IPS-18c (cell line): ENCODE results near the gene RNF19B.
"Not testable (repeated sequence)": the region's sequence is repeated elsewhere in the genome, so short reads cannot be mapped to it uniquely, and the experiment has no call there.

ENCODE experiments used
- H3K4me3 ChIP-seq: 2 replicates; pipeline ENCODE4 v1.7.0; 2013; ENCODE audit warnings: low read depth, mild to moderate bottlenecking, low read length, moderate library complexity; ENCODE audit not compliant: insufficient read depth
- H3K9me3 ChIP-seq: one replicate; pipeline ENCODE4 v1.6.1; 2013; ENCODE audit warnings: mild to moderate bottlenecking, low read length, moderate library complexity; ENCODE audit not compliant: control insufficient read depth, insufficient read depth

Gene RNF19B

GRCh38 chr1:32998064-32998463 is 33.5 kb upstream of the RNF19B start:
- H3K9me3 ChIP-seq: peaks cover 2% of the 10 kb centered on the region
- H3K4me3 ChIP-seq: no peak overlapping the region

GRCh38 chr1:32997381-32997891 is 32.8 kb upstream of the RNF19B start:
- peaks cover 2% of the 10 kb centered on the region for H3K9me3 ChIP-seq
- no peak overlapping the region for H3K4me3 ChIP-seq

GRCh38 chr1:32993324-32993636 is 28.7 kb upstream of the RNF19B start:
- not testable (repeated sequence) for H3K4me3 ChIP-seq

GRCh38 chr1:32992489-32993323 is 28.1 kb upstream of the RNF19B start:
- H3K9me3 ChIP-seq: peaks cover 4% of the 10 kb centered on the region
- H3K4me3 ChIP-seq: no peak overlapping the region

More at GRCh38 chr1:32993324-32993636, 28.7 kb upstream of the RNF19B start:
- H3K9me3 ChIP-seq: not testable (repeated sequence)

- H3K9me3 ChIP-seq: peaks cover 4% of the 10 kb centered on the region
- H3K4me3 ChIP-seq: no peak overlapping the region
These were observed 27.3 kb upstream of the RNF19B start for GRCh38 chr1:32991819-32992488.

- Histone ChIP-seq H3K9me3 (peaks cover 2% of the 10 kb centered on the region), H3K4me3 (no peak overlapping the region)
These were observed 26.8 kb upstream of the RNF19B start for GRCh38 chr1:32991386-32991785.

- Histone ChIP-seq H3K9me3 (peaks cover 2% of the 10 kb centered on the region), H3K4me3 (no peak overlapping the region)
These were observed 26.3 kb upstream of the RNF19B start for GRCh38 chr1:32990887-32991286.

GRCh38 chr1:32989160-32990050 is 24.8 kb upstream of the RNF19B start:
- peaks cover 2% of the 10 kb centered on the region for H3K9me3 ChIP-seq
- H3K4me3 ChIP-seq: no peak overlapping the region

- Histone ChIP-seq H3K9me3 (peaks cover 2% of the 10 kb centered on the region), H3K4me3 (no peak overlapping the region)
These were observed 24.1 kb upstream of the RNF19B start for GRCh38 chr1:32988665-32989064.

GRCh38 chr1:32985226-32985625 is 20.6 kb upstream of the RNF19B start:
- Histone ChIP-seq H3K4me3 (no peak overlapping the region), H3K9me3 (peaks cover 2% of the 10 kb centered on the region)

- no peak overlapping the region for H3K4me3 ChIP-seq
These were observed 20.0 kb upstream of the RNF19B start for GRCh38 chr1:32984455-32985171.

GRCh38 chr1:32984090-32984454 is 19.5 kb upstream of the RNF19B start:
- no peak overlapping the region for H3K4me3 ChIP-seq
- peaks cover 2% of the 10 kb centered on the region for H3K9me3 ChIP-seq

More at GRCh38 chr1:32984455-32985171, 20.0 kb upstream of the RNF19B start:
- H3K9me3 ChIP-seq: peaks cover 2% of the 10 kb centered on the region

GRCh38 chr1:32983020-32983419 is 18.4 kb upstream of the RNF19B start:
- Histone ChIP-seq H3K9me3 (peaks cover 2% of the 10 kb centered on the region), H3K4me3 (no peak overlapping the region)

- Histone ChIP-seq H3K4me3 (no peak overlapping the region), H3K9me3 (no peaks in the 10 kb centered on the region)
These were observed 16.6 kb upstream of the RNF19B start for GRCh38 chr1:32981003-32981901.

- no peak overlapping the region for H3K4me3 ChIP-seq
- H3K9me3 ChIP-seq: no peaks in the 10 kb centered on the region
These were observed 15.5 kb upstream of the RNF19B start for GRCh38 chr1:32980080-32980479.

GRCh38 chr1:32978854-32979253 is 14.2 kb upstream of the RNF19B start:
- no peak overlapping the region for H3K4me3 ChIP-seq
- H3K9me3 ChIP-seq: no peaks in the 10 kb centered on the region
